K562 (cell line): ENCODE measurements around the gene ARHGEF17. TPM values are rescaled to one million over a fixed set of nuclear protein-coding genes. Genes with fewer than 3 reads are reported as not detected.

Experiments
- CTCF ChIP-seq, 3 experiments: IDR thresholded peaks in 2 of 3; conservative IDR thresholded peaks in 1 of 3; 2 replicates each; pipeline ENCODE4 v1.5.1; 2011 to 2012; ENCODE audit warnings: low read length in 3 of 3, mild to moderate bottlenecking in 3 of 3, control low read depth in 2 of 3, improper control_type of control experiment in 1 of 3, inconsistent platforms in 1 of 3, low read depth in 1 of 3, mixed read lengths in 1 of 3, moderate library complexity in 1 of 3; ENCODE audit not compliant: insufficient read depth in 2 of 3
- CUX1 ChIP-seq: fragments of 200-800 bp; sonication (Bioruptor generic); IDR thresholded peaks from 2 replicates; pipeline ENCODE4 v1.6.1; 2016; ENCODE audit warnings: missing genetic modification characterization, missing compliant biosample characterization
- FOXA1 ChIP-seq: fragments of 450-650 bp; IDR thresholded peaks from 2 replicates; pipeline ENCODE4 v1.6.1; 2016; ENCODE audit warnings: mild to moderate bottlenecking, borderline replicate concordance
- GABPB1 ChIP-seq: sonication (generic); formaldehyde crosslinking; IDR thresholded peaks from 2 replicates; pipeline ENCODE4 v1.8.0; 2022; ENCODE audit warnings: mild to moderate bottlenecking, missing genetic modification reagents
- HMG20B ChIP-seq: fragments of 250-450 bp; sonication (Bioruptor Pico); IDR thresholded peaks from 2 replicates; pipeline ENCODE4 v1.5.0; 2021; ENCODE audit warnings: mild to moderate bottlenecking
- IRF2 ChIP-seq: sonication (generic); formaldehyde crosslinking; IDR thresholded peaks from 2 replicates; pipeline ENCODE4 v1.8.1; 2022; ENCODE audit warnings: mild to moderate bottlenecking, missing genetic modification reagents
- SOX6 ChIP-seq: fragments of 450-650 bp; IDR thresholded peaks from 2 replicates; pipeline ENCODE4 v1.6.1; 2014; ENCODE audit warnings: mild to moderate bottlenecking
- TGIF2 ChIP-seq: sonication (generic); formaldehyde crosslinking; IDR thresholded peaks from 2 replicates; pipeline ENCODE4 v1.8.1; 2022; ENCODE audit warnings: mild to moderate bottlenecking, missing genetic modification reagents, moderate library complexity
- polyA plus RNA-seq, 8 experiments: library from polyadenylated mRNA; depleted of rRNA in 4 of 8; stranded (reverse) in 5 of 8; unstranded in 3 of 8; fragments of >200 nt; fragmentation: Nextera tagmentation in 2 of 8; fragmentation: Illumina TruSeq in 1 of 8; extraction: Ambion mirVana in 2 of 8; extraction: Trizol in 1 of 8; gene quantifications; 2 replicates each; pipeline versions ENCODE4 v1.2.1 to v1.2.3, GENCODE V29; 2011 to 2014; ENCODE audit warnings: inconsistent platforms in 1 of 8, missing spikeins in 1 of 8
- total RNA-seq, 7 experiments: library from RNA; depleted of rRNA in 6 of 7; stranded (reverse); fragments of >200 nt in 6 of 7; fragmentation: Illumina TruSeq in 2 of 7; extraction: Trizol in 2 of 7; gene quantifications; 2 replicates each; pipeline versions ENCODE4 v1.2.1 to v1.2.3, GENCODE V29; 2011 to 2021; ENCODE audit warnings: low replicate concordance in 1 of 7
- TF ChIP-seq, protein P1 (sequence below): sonication (generic); formaldehyde crosslinking; IDR thresholded peaks from 2 replicates; pipeline ENCODE4 v1.8.1; 2023; ENCODE audit warnings: mild to moderate bottlenecking, missing genetic modification reagents

ARHGEF17 gene
- total and polyA plus RNA-seq, 9 of the 15 experiments (the other 6 are each of a cell fraction or from before 2014, with no cell fraction given), result 0.04 to 0.68 (median 0.10) TPM; not detected in 2

GRCh38 chr11:73267906-73268540, 40.1 kb upstream of the ARHGEF17 start (continued):
- no peak for TF ChIP-seq CTCF (IDR thresholded peaks at IDR 0.05 in 2 of 3, conservative IDR thresholded peaks at IDR 0.05 in 1 of 3; ENCODE audit: insufficient read depth in 2 of 3, low read depth in 1 of 3, low read length in 3 of 3)
- no peak for TF ChIP-seq GABPB1 (CRISPR knock-in tag)
- TF ChIP-seq IRF2 (CRISPR knock-in tag), result no peak
- no peak for TF ChIP-seq SOX6
- TF ChIP-seq HMG20B (CRISPR knock-in tag), result no peak
- no peak for TF ChIP-seq TGIF2 (CRISPR knock-in tag)
- no peak for TF ChIP-seq CUX1 (CRISPR knock-in tag)
- TF ChIP-seq, protein P1, sequence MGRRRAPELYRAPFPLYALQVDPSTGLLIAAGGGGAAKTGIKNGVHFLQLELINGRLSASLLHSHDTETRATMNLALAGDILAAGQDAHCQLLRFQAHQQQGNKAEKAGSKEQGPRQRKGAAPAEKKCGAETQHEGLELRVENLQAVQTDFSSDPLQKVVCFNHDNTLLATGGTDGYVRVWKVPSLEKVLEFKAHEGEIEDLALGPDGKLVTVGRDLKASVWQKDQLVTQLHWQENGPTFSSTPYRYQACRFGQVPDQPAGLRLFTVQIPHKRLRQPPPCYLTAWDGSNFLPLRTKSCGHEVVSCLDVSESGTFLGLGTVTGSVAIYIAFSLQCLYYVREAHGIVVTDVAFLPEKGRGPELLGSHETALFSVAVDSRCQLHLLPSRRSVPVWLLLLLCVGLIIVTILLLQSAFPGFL (CRISPR knock-in tag), result no peak
- TF ChIP-seq FOXA1, result no peak
